GM18502 (cell line): ENCODE data around the gene FAM89B.
"Not testable (repeated sequence)": the region's sequence is repeated elsewhere in the genome, so short reads cannot be mapped to it uniquely, and the experiment has no call there.

ENCODE experiments used
- ATAC-seq: cut with Tn5 transposase; IDR thresholded peaks from one replicate; pipeline ENCODE4 v1.9.1; 2021; ENCODE audit warnings: mild to moderate bottlenecking; ENCODE audit not compliant: unreplicated experiment, poor library complexity

FAM89B gene

GRCh38 chr11:65555693-65556231 lies 16.6 kb upstream of the FAM89B start:
- no peak for ATAC-seq

DNA sequence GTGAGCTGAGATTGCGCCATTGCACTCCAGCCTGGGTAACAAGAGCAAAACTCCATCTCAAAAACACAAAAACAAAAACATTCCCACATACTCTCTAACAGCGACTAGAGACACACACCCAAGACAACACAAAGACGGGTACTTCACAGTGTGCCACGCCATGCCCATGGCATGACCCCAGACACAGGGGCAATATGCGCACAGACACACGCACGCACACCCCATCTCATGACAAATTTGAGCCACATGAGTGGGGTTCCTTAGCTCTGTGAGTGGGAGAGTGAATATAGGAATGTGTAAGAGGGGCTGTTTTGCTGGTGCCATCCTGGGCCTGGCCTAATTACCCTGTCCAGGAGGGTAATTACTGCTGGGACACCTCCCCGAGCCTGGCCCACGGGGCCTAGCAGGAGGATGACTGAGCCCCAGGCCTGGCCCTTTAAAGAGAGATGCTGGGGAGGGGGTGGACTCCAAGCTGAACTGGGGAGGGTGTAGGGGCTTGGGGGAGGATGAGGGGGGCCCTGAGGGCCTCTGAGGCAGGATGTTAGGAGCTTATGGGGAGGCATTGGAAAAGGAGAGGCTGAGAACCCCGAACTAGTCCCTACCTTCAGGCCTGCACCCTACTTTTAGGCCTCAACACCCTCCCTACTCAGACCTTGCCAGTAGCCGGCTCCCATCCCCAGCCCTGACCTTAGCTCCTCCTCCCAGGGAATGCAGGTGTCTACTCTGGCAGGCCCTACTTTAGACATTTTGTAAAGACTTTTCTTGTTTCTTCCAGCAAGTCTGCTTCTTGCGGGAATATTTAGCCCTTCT lies 15.7 kb upstream of the FAM89B start:
- no peak for ATAC-seq

DNA sequence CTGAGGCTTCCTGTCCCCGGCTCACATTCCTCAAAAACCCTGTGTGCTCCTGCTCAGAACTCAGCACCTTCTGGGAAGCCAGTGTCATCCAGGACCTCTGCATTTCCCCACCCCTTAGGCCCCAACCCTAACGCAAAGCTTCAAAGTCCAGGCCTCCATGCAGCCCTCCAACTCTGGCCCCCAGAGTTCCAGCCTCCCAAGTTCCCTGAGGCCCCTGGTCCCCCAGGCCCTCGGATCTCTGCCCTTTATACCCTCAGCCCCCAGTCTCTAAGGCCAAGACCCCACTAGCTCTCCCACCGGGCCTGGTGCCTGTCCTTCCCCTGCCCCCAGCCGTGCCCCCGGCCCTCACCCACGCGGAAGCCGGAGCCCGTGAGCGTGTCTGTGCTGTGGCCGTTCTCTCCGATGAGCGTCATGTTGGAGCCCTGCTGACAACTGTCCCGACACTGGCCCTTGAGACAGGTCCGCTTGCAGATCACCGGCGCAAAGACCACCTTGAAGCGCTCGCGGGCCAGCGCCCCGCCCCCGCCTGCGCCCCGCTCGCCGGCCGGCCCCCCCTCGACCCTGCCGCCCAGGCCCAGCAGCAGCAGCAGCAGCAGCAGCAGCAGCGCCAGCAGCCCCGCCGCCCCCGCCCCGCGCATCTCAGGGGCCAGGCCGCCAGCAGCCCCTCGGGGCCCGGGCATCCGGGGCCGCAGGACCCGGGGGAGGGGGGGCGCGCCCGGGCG lies 14.9 kb upstream of the FAM89B start:
- ATAC-seq: no peak

DNA sequence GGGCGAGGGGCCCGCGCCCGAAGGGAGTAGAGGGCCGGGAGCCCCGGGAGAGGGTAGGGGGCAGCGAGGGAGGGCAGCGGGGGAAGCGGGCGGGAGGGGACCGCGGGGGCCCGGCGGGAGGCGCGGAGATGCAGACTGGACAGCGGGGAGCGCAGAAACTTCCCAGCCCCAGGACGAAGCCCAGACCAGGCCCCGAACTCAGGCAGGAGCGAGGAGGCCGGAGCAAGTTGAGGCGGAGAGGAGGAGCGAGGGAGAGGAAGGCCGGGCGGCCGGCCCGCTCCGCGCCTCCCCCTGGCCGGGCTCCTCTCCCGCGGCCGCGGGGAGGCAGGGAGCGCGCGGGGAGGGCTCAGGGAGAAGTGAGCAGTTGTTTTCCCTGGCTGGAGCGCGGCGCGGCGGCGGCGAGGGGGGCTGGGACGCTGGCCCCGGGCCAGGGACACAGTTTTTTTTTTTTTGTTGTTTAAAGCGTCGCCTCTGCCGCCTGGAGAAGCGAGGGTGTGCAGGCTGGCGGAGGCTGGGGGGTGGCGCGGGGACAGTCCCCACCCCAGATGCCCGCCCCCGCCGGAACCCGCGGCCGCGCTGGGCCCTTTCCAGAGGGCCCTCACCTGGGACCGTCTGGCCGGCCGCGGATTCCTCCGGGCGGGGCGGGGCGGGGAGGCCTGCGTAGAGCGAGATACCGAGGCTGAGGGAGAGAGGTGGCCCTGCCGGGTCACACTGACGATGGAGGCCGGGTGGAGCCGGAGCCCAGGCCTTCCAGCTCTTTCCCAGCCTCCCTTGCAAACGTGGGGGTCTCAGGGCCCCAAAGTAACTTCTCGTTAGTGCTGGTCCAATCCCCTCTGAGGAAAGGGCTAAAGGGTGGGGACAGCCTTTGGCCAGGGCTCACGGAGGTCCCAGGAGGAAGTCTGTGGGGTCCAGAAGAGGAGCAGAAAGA lies 14.1 kb upstream of the FAM89B start, which contains the start of gene LTBP3:
Gene LTBP3, minus strand, starts transcription at position 358 of the 928 bp plus-strand sequence. CDS start 400 bp downstream, outside the sequence.
- no peak for ATAC-seq

GRCh38 chr11:65558930-65559509 lies 13.3 kb upstream of the FAM89B start:
- ATAC-seq: no peak

DNA sequence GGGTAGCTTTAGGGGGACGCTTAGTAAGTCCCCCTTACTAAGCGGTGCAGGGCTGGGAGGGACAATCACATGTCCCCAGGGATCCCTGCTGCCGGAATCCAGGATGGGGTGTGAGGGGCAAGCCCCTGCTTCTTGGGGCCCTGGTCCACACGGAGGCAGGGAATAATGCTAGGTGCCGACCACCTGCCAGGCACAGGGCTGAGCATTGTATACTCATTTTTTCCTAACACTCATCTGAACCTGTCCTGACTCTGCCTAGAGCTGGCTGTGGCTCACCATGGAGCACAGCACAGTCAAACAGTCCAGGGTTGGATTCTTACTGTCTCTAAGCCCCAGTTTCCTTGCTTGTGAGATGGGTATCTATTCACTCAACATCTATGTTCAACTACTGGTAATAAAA lies 12.8 kb upstream of the FAM89B start:
- ATAC-seq: no peak

- no peak for ATAC-seq
Observed at GRCh38 chr11:65559951-65560537, 12.3 kb upstream of the FAM89B start.

DNA sequence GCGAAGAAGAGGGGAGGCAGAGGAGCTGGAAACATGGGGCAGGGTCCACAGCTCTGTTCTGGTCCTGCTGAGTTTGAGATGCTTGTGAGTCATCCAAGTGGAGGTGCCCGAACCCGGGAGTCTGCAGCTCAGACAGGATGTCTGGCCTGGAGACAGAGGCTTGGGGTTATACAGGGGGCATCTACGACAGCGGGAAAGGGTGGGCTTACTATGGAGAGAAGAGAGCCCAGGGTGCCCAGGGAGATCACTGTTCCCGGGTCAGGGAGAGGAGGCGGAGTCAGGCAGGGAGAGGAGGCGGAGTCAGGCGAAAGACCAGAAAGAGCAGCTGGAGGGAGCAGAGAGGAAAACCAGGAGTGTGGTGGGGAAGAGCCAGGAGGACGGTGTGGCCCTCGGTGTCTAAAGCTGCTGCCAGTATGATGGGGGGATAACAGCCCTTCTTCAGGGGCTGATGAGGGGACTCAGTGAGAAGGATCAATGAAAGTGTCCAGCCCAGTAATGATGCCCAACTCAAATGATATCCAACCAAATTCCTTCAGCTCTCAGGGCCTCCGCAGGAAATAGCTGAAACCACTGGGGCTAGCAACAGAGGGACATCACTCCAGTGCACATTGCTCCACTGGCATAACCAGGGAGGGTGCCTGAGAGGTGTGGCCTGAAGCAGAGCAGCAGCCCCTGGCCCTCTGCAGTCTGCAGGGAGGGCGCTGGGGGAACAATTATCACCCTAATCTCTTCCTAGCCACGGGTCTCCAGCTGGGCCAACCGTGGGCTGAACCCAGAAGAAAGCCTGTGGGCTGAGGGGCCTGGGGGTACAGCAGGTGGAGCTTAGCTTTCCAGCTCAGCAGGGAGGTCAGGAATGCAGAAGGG lies 11.6 kb upstream of the FAM89B start:
- ATAC-seq: no peak

- no peak for ATAC-seq
Observed at GRCh38 chr11:65562020-65562419, 10.3 kb upstream of the FAM89B start.

GRCh38 chr11:65562788-65563187 lies 9.6 kb upstream of the FAM89B start:
- ATAC-seq: no peak

GRCh38 chr11:65563601-65564000 lies 8.7 kb upstream of the FAM89B start:
- no peak for ATAC-seq

GRCh38 chr11:65564879-65565559 lies 7.3 kb upstream of the FAM89B start:
- not testable (repeated sequence) for ATAC-seq

DNA sequence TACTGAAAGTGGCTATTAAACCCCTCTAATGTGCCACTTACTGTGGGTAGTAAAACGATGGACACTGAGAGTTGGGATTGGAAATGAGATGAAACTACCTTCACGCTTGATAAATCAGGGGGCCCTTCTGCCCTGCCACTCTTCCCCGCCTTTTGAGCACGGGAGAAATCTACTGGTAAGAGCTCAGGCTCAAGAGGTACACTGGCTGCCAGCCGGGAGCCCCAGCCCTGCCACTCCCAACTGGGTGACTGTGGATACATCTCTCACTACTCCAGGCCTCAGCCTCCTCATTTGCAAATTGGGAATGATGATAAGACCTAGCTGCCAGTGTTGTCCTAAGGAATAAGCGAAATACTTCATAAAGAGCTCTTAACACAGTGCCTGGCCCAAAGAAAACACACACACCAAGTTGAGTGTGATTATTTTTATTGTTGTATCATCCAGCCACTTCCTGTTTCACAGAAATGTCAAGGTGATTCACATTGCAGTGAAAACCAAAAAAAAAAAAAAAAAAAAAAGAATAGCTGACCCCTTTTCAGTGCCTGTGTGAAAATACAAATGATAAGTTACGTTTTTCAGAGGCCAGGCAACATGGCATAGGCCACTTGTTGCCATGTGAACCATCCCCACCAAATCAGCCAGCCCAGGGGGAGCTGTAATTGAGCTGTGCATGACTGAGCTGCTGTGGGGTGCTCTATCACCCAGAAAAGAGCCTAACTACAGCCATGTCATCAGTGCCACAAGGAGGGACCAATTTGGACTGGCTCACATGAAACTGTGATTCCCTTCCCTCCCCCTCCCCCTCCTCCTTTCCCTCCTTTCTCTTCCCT lies 6.5 kb upstream of the FAM89B start:
- ATAC-seq: no peak

DNA sequence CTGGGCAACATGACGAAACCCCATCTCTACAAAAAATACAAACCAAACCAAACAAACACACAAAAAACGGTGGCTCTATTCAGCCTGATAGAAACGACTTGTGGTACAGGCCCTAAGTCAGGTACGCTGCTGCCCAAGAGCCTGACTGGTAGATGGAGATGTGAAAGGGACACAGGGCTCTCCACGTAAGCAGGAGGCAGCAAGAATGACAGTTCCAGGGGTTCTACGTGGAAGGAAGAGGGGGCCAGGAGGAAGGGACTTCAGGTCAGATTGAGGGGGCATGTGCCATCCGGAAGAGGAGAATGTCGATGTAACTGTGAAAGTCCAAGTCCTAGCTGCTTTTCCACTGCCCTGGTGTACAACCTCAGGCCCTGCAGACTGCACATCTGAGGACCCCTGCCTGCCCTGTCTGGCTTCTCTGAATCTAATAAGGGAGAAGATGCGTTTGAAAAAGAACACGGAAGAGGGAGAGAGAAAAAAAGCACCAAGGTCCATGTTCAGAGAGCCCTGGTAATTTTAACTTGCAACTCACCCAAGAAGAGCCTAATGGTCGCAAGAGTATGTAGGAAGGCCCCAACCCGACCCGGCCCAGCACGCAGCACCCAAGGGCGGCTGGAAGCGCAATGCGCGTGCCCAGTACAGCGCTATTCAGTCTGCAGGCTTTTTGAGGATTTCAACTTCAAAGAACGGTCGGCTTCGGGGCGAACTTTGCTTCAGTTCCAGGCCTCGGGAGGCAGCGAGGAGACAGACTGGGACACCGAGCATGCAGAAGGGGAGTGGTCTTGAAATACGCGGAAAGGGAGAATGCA lies 3.0 kb upstream of the FAM89B start:
- ATAC-seq: peak; percentile 2

DNA sequence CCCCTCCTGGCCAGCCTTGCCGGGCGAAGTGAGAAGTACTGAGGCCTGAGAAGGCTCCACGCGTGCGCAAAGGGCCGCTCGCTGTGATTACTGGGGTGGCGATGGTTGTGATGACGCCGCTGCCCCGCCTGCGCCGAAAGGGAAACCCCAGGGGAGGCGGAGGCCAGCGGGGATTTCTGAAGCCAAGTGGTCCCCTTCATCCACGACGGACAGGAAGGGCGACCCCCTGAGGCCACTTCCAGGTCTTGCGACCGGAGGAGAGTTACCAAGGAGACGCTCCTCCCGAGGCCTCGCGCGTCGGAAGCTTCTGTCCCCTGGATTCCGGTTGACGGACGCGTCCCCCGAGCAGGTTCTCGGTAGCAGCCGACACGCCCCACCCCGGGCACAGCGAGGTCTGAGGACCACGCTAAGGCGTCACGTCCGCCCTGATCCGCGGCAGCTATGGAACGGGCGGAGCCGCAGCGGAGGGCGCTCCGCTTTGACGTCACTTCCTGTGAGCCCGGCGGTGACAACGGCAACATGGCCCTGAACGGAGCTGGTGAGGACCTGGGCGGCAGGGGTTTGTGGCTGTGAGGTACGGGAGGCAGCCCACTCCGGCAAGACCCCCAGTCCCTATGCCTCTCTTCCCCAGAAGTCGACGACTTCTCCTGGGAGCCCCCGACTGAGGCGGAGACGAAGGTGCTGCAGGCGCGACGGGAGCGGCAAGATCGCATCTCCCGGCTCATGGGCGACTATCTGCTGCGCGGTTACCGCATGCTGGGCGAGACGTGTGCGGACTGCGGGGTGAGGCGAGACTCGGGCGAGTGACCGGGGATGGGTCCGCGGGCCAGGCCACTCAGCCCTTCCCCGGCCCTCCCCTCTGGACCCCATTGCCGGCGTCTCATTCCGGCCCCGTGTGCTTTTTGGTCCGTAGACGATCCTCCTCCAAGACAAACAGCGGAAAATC lies 2.1 kb upstream of the FAM89B start, which contains the start of gene ZNRD2:
Gene ZNRD2, plus strand, starts transcription at position 505 of the 946 bp plus-strand sequence. Its CDS starts 15 bp downstream, at position 520.
- peak; percentile 63 for ATAC-seq
